ENCODE data around the gene OLR1.

GRCh38 chr12:10212739-10213131, 40.8 kb upstream of the OLR1 start, which contains the start of gene GABARAPL1:
- TF ChIP-seq, protein P1, sequence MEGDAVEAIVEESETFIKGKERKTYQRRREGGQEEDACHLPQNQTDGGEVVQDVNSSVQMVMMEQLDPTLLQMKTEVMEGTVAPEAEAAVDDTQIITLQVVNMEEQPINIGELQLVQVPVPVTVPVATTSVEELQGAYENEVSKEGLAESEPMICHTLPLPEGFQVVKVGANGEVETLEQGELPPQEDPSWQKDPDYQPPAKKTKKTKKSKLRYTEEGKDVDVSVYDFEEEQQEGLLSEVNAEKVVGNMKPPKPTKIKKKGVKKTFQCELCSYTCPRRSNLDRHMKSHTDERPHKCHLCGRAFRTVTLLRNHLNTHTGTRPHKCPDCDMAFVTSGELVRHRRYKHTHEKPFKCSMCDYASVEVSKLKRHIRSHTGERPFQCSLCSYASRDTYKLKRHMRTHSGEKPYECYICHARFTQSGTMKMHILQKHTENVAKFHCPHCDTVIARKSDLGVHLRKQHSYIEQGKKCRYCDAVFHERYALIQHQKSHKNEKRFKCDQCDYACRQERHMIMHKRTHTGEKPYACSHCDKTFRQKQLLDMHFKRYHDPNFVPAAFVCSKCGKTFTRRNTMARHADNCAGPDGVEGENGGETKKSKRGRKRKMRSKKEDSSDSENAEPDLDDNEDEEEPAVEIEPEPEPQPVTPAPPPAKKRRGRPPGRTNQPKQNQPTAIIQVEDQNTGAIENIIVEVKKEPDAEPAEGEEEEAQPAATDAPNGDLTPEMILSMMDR (IDR thresholded peaks at IDR 0.05; ENCODE audit: insufficient read depth, low read depth, low read length): no peak
- TF ChIP-seq EZH2 (IDR thresholded peaks at IDR 0.05; ENCODE audit: insufficient read depth, low read length): no peak
